HepG2 (cell line): ENCODE data around the gene NCOA6. TPM values are rescaled to one million over a fixed set of nuclear protein-coding genes. Genes with fewer than 3 reads are reported as not detected.

ENCODE experiments used
- CSRNP1 ChIP-seq: sonication (generic); formaldehyde crosslinking; IDR thresholded peaks from 2 replicates; pipeline ENCODE4 v1.8.1; 2023; ENCODE audit warnings: mild to moderate bottlenecking, missing genetic modification reagents
- FOXO1 ChIP-seq: sonication (generic); formaldehyde crosslinking; IDR thresholded peaks from 2 replicates; pipeline ENCODE4 v1.4.0; 2020; ENCODE audit warnings: missing genetic modification reagents
- TIGD3 ChIP-seq: sonication (generic); formaldehyde crosslinking; IDR thresholded peaks from 2 replicates; pipeline ENCODE4 v1.5.1; 2020; ENCODE audit warnings: mild to moderate bottlenecking, missing genetic modification reagents, borderline replicate concordance
- ZNF318 ChIP-seq: sonication (generic); formaldehyde crosslinking; IDR thresholded peaks from 2 replicates; pipeline ENCODE4 v1.4.0; 2020; ENCODE audit warnings: mild to moderate bottlenecking, missing genetic modification reagents
- polyA plus RNA-seq, 8 experiments: library from polyadenylated mRNA; depleted of rRNA in 3 of 8; stranded (reverse) in 7 of 8; unstranded in 1 of 8; fragments of >200 nt; fragmentation: Illumina TruSeq in 4 of 8; extraction: Trizol in 4 of 8; gene quantifications; 2 replicates each; pipeline versions ENCODE4 v1.2.1 to v1.2.3, GENCODE V29; 2011 to 2016; ENCODE audit warnings: low read depth in 4 of 8, missing spikeins in 1 of 8, mixed read lengths in 1 of 8; ENCODE audit not compliant: insufficient read depth in 1 of 8
- total RNA-seq, 5 experiments: library from RNA; depleted of rRNA; stranded (reverse); fragments of >200 nt; fragmentation: Illumina TruSeq; extraction: Trizol; gene quantifications; 2 replicates each; pipeline ENCODE4 v1.2.3, GENCODE V29; 2016; ENCODE audit warnings: low read depth in 1 of 5
- TF ChIP-seq, protein P1 (sequence below): sonication (generic); formaldehyde crosslinking; IDR thresholded peaks from 2 replicates; pipeline ENCODE4 v1.4.0; 2020; ENCODE audit warnings: mild to moderate bottlenecking, missing genetic modification reagents, borderline replicate concordance
- TF ChIP-seq, protein P2 (sequence below): sonication (generic); formaldehyde crosslinking; IDR thresholded peaks from 2 replicates; pipeline ENCODE4 v1.5.0; 2020; ENCODE audit warnings: missing genetic modification reagents
- TF ChIP-seq, protein P3 (sequence below): sonication (generic); formaldehyde crosslinking; conservative IDR thresholded peaks from 2 replicates; pipeline ENCODE4 v1.8.0; 2022; ENCODE audit warnings: missing genetic modification reagents

NCOA6 gene
- total and polyA plus RNA-seq, 2 of the 13 experiments (the other 11 are each of a cell fraction or from before 2014, with no cell fraction given), result 11.2 to 29.3 TPM

- TF ChIP-seq, protein P1, sequence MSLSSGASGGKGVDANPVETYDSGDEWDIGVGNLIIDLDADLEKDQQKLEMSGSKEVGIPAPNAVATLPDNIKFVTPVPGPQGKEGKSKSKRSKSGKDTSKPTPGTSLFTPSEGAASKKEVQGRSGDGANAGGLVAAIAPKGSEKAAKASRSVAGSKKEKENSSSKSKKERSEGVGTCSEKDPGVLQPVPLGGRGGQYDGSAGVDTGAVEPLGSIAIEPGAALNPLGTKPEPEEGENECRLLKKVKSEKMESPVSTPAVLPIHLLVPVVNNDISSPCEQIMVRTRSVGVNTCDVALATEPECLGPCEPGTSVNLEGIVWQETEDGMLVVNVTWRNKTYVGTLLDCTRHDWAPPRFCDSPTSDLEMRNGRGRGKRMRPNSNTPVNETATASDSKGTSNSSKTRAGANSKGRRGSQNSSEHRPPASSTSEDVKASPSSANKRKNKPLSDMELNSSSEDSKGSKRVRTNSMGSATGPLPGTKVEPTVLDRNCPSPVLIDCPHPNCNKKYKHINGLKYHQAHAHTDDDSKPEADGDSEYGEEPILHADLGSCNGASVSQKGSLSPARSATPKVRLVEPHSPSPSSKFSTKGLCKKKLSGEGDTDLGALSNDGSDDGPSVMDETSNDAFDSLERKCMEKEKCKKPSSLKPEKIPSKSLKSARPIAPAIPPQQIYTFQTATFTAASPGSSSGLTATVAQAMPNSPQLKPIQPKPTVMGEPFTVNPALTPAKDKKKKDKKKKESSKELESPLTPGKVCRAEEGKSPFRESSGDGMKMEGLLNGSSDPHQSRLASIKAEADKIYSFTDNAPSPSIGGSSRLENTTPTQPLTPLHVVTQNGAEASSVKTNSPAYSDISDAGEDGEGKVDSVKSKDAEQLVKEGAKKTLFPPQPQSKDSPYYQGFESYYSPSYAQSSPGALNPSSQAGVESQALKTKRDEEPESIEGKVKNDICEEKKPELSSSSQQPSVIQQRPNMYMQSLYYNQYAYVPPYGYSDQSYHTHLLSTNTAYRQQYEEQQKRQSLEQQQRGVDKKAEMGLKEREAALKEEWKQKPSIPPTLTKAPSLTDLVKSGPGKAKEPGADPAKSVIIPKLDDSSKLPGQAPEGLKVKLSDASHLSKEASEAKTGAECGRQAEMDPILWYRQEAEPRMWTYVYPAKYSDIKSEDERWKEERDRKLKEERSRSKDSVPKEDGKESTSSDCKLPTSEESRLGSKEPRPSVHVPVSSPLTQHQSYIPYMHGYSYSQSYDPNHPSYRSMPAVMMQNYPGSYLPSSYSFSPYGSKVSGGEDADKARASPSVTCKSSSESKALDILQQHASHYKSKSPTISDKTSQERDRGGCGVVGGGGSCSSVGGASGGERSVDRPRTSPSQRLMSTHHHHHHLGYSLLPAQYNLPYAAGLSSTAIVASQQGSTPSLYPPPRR (CRISPR knock-in tag), result peak; percentile 52; the same call in 1 of the 2 replicates
- TF ChIP-seq, protein P2, sequence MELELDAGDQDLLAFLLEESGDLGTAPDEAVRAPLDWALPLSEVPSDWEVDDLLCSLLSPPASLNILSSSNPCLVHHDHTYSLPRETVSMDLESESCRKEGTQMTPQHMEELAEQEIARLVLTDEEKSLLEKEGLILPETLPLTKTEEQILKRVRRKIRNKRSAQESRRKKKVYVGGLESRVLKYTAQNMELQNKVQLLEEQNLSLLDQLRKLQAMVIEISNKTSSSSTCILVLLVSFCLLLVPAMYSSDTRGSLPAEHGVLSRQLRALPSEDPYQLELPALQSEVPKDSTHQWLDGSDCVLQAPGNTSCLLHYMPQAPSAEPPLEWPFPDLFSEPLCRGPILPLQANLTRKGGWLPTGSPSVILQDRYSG (CRISPR knock-in tag), result no peak
- no peak; the same call in 1 of the 2 replicates for TF ChIP-seq FOXO1 (CRISPR knock-in tag)
- TF ChIP-seq CSRNP1, result peak; percentile 70; the same call in 1 of the 2 replicates
- TF ChIP-seq, protein P3, sequence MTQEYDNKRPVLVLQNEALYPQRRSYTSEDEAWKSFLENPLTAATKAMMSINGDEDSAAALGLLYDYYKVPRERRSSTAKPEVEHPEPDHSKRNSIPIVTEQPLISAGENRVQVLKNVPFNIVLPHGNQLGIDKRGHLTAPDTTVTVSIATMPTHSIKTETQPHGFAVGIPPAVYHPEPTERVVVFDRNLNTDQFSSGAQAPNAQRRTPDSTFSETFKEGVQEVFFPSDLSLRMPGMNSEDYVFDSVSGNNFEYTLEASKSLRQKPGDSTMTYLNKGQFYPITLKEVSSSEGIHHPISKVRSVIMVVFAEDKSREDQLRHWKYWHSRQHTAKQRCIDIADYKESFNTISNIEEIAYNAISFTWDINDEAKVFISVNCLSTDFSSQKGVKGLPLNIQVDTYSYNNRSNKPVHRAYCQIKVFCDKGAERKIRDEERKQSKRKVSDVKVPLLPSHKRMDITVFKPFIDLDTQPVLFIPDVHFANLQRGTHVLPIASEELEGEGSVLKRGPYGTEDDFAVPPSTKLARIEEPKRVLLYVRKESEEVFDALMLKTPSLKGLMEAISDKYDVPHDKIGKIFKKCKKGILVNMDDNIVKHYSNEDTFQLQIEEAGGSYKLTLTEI, result no peak
- 0 out of 2 replicates have a peak, but pooled peaks have one; percentile 5 for TF ChIP-seq ZNF318 (CRISPR knock-in tag)
- TF ChIP-seq TIGD3 (CRISPR knock-in tag), result peak; percentile 94
These were observed 121.9 kb downstream of the NCOA6 start (continued) for GRCh38 chr20:34703424-34704176.
